ENCODE measurements around the gene ABCG1.

- TF ChIP-seq GATA2 (IDR thresholded peaks at IDR 0.05; ENCODE audit: low read depth, low read length) (no peak), GATA3 (IDR thresholded peaks at IDR 0.05; ENCODE audit: low read depth, low read length) (no peak)
Measured at GRCh38 chr21:42179316-42179715, 39.6 kb upstream of the ABCG1 start.
